GM12864 (cell line): ENCODE data around the gene SUSD4.

Experiments
- DNase-seq: peaks from one replicate; pipeline ENCODE4 v3.0.0-alpha.2; 2011; ENCODE audit warnings: low read depth
- H3K4me3 ChIP-seq: 2 replicates; pipeline ENCODE4 v1.5.1; 2011; ENCODE audit warnings: mild to moderate bottlenecking, low read depth, low read length, control low read depth
- TF ChIP-seq, protein P1 (sequence below): IDR thresholded peaks from 2 replicates; pipeline ENCODE4 v1.5.1; 2011; ENCODE audit warnings: low read depth, mild to moderate bottlenecking, moderate library complexity, low read length, control low read depth, inconsistent platforms; ENCODE audit errors: missing control alignments

The SUSD4 gene

GRCh38 chr1:223233410-223234169 lies 130.4 kb downstream of the SUSD4 start:
- TF ChIP-seq, protein P1, sequence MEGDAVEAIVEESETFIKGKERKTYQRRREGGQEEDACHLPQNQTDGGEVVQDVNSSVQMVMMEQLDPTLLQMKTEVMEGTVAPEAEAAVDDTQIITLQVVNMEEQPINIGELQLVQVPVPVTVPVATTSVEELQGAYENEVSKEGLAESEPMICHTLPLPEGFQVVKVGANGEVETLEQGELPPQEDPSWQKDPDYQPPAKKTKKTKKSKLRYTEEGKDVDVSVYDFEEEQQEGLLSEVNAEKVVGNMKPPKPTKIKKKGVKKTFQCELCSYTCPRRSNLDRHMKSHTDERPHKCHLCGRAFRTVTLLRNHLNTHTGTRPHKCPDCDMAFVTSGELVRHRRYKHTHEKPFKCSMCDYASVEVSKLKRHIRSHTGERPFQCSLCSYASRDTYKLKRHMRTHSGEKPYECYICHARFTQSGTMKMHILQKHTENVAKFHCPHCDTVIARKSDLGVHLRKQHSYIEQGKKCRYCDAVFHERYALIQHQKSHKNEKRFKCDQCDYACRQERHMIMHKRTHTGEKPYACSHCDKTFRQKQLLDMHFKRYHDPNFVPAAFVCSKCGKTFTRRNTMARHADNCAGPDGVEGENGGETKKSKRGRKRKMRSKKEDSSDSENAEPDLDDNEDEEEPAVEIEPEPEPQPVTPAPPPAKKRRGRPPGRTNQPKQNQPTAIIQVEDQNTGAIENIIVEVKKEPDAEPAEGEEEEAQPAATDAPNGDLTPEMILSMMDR: no peak
- no peak overlapping the region for H3K4me3 ChIP-seq
- DNase-seq: no peak

GRCh38 chr1:223233019-223233409 lies 131.0 kb downstream of the SUSD4 start:
- no peak for DNase-seq

GRCh38 chr1:223231581-223231980 lies 132.4 kb downstream of the SUSD4 start:
- DNase-seq: no peak
- no peak overlapping the region for H3K4me3 ChIP-seq
- TF ChIP-seq, protein P1: no peak

More at GRCh38 chr1:223233019-223233409, 131.0 kb downstream of the SUSD4 start:
- H3K4me3 ChIP-seq: no peak overlapping the region
- TF ChIP-seq, protein P1: no peak

DNA sequence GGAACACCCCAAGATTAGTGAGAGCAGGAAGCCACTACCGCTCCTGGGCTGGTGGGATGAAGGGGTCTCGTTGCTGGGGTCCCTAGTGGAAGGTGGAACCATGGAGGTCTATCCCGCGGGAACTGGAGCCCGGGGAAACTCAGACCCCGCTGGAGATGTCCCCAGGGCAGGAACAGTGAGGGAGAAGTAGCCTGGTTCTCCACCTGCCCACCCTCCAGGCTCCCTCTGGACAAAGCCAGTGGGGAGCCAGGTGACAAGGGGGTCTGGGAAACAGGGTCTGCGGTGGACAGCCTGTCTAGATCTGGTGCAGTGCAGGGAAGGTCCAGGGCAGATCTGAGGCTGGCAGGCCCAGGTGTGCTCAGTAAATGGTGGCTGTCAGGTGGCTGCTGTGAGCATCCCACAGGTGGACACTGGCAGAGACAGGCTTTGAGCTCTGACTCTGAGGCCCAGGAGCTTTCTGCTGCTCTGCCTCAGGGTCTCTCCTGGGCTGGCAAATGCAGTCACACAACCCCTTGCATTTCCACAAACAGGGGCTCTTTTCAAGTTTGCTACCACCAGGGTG lies 132.9 kb downstream of the SUSD4 start:
- TF ChIP-seq, protein P1: no peak
- no peak for DNase-seq
- H3K4me3 ChIP-seq: no peak overlapping the region

DNA sequence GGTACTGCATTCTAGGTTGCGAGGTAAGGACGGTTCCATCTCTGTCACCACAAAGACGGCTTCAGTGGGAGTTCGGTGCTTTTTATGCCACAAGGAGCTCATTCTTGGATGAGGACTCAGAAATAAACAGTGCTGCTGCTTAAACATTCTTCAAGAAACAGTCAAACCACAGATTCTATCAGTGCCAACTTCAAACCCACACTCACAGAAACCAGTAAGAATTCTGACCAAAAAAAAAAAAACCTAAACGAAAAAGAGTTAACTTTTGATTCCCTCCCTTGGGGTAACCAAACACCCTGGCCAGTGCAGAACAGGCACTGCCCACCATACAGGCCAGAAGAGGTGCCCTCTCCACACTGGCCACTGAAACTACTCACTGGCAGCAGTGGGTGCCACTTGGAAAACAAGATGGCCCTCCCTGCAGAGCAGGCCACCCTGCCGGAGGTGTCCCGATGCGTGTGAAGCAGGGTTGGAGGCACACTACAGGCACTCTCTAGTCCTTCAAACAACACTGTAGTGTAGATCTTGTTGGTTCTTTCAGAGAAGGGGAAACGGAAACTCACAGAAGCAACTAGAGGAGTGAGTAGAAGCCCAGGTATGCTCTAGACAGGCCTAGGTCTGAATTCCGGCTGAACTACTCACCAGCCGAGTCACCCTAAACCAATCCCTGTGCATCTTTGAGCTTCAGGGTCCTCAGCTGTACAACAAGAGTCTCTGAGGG lies 133.7 kb downstream of the SUSD4 start:
- TF ChIP-seq, protein P1: no peak
- no peak for DNase-seq
- H3K4me3 ChIP-seq: no peak overlapping the region

DNA sequence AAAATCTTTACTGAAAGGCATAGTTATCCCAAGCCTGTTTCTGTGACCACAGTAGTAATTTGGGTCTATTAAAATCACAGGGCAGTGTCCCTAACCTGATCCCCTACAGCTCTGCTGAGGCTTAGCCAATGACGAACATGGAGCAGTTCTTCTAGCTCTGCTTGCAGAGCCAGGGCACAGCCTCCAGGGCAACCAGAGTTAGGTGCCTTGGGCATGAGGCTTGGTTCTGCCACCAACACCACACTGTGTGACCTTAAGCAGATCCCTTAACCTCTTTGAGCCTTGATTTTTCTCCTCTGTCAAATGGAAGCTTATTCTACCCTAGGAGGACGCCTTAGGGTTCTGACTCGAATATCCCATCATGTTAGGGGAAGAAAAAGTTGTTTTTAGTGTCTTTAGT lies 134.2 kb downstream of the SUSD4 start:
- no peak overlapping the region for H3K4me3 ChIP-seq
- no peak for DNase-seq
- TF ChIP-seq, protein P1: no peak
